Measurements from ENCODE around the gene KIF5C. TPM values are rescaled to one million over a fixed set of nuclear protein-coding genes. Genes with fewer than 3 reads are reported as not detected.

Gene KIF5C
- total RNA-seq, 2 experiments from 2014 or later, result 8.1 to 22.2 TPM

DNA sequence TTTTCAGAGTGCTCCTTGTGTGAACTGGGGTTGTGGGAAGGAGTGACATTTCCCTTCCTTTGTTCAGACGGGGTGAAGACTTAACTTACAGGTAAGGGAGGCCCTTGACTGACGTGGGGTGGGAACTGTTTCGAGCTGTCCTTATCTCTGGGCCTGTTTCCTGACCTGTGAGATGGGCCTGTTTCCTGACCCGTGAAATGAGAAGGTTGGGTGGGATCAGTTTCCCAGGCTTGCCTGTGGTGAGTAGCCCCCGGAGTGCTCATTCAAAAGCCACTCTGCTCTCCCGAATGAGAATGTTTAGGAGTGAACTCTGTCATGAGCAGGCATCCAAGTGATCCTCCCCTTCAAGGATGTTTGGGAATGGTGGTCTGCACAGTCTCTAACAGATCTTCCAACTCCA lies 159.4 kb downstream of the KIF5C start:
- H3K9me2 ChIP-seq (ENCODE audit: insufficient read depth, low read length), result no peaks in the 10 kb centered on the region
- peaks cover 25% of the 10 kb centered on the region for H3K4me1 ChIP-seq (ENCODE audit: insufficient read depth, low read length, poor library complexity, severe bottlenecking)
- H3K79me2 ChIP-seq (ENCODE audit: insufficient read depth, low read depth, low read length), result no peaks in the 10 kb centered on the region
- POLR2A ChIA-PET, result interaction anchor here (0.5 to 5.6 kb wide), 4 partner anchors 13 to 474 kb away, joined by 3 to 33 read pairs (median 4); no protein-coding TSS in a partner anchor
- intact Hi-C loops (cut with micrococcal nuclease; ENCODE audit: unreplicated experiment), result loop anchor here (1.0 kb wide), 1 partner anchor 13 kb away; no protein-coding TSS in a partner anchor
- no peak overlapping the region for H3K4me2 ChIP-seq (ENCODE audit: low read length)
- no peak overlapping the region for H2AFZ ChIP-seq (ENCODE audit: low read length)
- no peak overlapping the region for H3K27ac ChIP-seq (ENCODE audit: low read depth, low read length, poor library complexity, severe bottlenecking)
- no peaks in the 10 kb centered on the region for H3K9me3 ChIP-seq (ENCODE audit: low read length)
- CTCF ChIA-PET (ENCODE audit: unreplicated experiment), result interaction anchor here (1.0 to 2.5 kb wide), 3 partner anchors 12 to 17 kb away, joined by 3 to 11 read pairs (median 11); no protein-coding TSS in a partner anchor
- no peak for DNase-seq (ENCODE audit: low spot score)
- BruUV-seq (replicated peaks), result no TSS peak
- H4K20me1 ChIP-seq (ENCODE audit: insufficient read depth, low read length), result no peaks in the 10 kb centered on the region
- H3K4me3 ChIP-seq (ENCODE audit: low read depth, low read length, poor library complexity, severe bottlenecking), result no peak overlapping the region
- no peaks in the 10 kb centered on the region for H3K36me3 ChIP-seq (ENCODE audit: insufficient read depth, low read length)
- TF ChIP-seq, protein P1, sequence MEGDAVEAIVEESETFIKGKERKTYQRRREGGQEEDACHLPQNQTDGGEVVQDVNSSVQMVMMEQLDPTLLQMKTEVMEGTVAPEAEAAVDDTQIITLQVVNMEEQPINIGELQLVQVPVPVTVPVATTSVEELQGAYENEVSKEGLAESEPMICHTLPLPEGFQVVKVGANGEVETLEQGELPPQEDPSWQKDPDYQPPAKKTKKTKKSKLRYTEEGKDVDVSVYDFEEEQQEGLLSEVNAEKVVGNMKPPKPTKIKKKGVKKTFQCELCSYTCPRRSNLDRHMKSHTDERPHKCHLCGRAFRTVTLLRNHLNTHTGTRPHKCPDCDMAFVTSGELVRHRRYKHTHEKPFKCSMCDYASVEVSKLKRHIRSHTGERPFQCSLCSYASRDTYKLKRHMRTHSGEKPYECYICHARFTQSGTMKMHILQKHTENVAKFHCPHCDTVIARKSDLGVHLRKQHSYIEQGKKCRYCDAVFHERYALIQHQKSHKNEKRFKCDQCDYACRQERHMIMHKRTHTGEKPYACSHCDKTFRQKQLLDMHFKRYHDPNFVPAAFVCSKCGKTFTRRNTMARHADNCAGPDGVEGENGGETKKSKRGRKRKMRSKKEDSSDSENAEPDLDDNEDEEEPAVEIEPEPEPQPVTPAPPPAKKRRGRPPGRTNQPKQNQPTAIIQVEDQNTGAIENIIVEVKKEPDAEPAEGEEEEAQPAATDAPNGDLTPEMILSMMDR (conservative IDR thresholded peaks at IDR 0.05; ENCODE audit: low read length), result no peak
- TF ChIP-seq EZH2phosphoT487 (IDR thresholded peaks at IDR 0.05; ENCODE audit: borderline replicate concordance, low read depth, low read length), result no peak

GRCh38 chr2:149036507-149037293 lies 161.7 kb downstream of the KIF5C start:
- Histone ChIP-seq H3K9me2 (ENCODE audit: insufficient read depth, low read length) (no peaks in the 10 kb centered on the region), H3K4me1 (ENCODE audit: insufficient read depth, low read length, poor library complexity, severe bottlenecking) (peaks cover 23% of the 10 kb centered on the region), H3K4me2 (ENCODE audit: low read length) (no peak overlapping the region; the same call in 1 of the 2 replicates), H3K79me2 (ENCODE audit: insufficient read depth, low read depth, low read length) (no peaks in the 10 kb centered on the region), H2AFZ (ENCODE audit: low read length) (no peak overlapping the region), H4K20me1 (ENCODE audit: insufficient read depth, low read length) (no peaks in the 10 kb centered on the region), H3K27ac (ENCODE audit: low read depth, low read length, poor library complexity, severe bottlenecking) (no peak overlapping the region), H3K4me3 (ENCODE audit: low read depth, low read length, poor library complexity, severe bottlenecking) (no peak overlapping the region), H3K9me3 (ENCODE audit: low read length) (no peaks in the 10 kb centered on the region), H3K36me3 (ENCODE audit: insufficient read depth, low read length) (no peaks in the 10 kb centered on the region)
- TF ChIP-seq, protein P1 (conservative IDR thresholded peaks at IDR 0.05; ENCODE audit: low read length), result no peak
- TF ChIP-seq EZH2phosphoT487 (IDR thresholded peaks at IDR 0.05; ENCODE audit: borderline replicate concordance, low read depth, low read length), result no peak
- DNase-seq (ENCODE audit: low spot score), result no peak
- BruUV-seq (replicated peaks), result no TSS peak
- intact Hi-C loops (cut with micrococcal nuclease; ENCODE audit: unreplicated experiment), result no loop called here
- CTCF ChIA-PET (ENCODE audit: unreplicated experiment), result interaction anchor here (2.3 kb wide), 1 partner anchor 19 kb away, joined by 11 read pairs; no protein-coding TSS in a partner anchor
- POLR2A ChIA-PET, result interaction anchor here (1.3 kb wide), 1 partner anchor 15 kb away, joined by 6 read pairs; no protein-coding TSS in a partner anchor

All from OCI-LY7 (cell line).